Measurements from ENCODE around the gene EIF2S3.
"Not testable (repeated sequence)": the region's sequence is repeated elsewhere in the genome, so short reads cannot be mapped to it uniquely, and the experiment has no call there.

Gene EIF2S3

DNA sequence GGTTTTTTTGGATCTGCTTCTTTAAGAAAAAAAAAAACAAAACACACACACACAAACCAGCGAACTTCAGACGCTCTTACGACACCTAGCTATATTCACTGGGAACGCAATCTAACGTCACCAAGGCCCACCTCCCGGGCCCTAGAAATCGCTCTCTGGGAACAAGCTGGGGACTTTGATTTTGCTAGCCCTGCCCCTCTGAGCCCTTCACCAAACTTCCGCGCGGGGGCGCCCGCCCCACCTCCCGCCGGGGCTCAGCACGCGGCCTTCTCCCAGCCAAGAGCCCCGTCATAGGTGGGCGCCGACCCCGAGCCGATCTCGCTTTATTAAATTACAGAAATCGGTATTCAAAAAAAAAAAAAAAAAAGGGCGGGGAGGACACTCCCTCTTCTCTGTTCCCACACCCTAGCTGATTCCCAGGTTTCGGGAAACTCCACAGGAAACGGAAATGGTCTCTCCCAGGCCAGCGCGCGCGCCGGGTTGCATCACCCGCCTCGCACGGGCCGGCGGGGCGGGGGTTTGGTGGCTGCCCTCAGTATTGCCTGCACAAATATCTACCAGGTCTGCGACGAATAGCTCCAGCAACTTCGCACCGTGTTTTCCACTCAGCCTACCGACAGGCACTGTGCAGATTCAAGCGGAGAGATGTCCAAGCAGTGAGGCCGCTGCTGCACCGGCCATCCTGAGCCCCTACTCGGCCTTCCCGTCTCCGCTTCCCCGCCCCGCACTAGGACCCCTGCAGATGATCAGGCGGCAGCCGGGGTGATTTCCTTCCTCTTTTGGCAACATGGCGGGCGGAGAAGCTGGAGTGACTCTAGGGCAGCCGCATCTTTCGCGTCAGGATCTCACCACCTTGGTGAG lies at the start of gene EIF2S3:
Gene EIF2S3, plus strand, starts transcription at position 775 of the 861 bp plus-strand sequence. Its CDS starts 13 bp downstream, at position 788.
- DNase-seq (ENCODE audit: low read depth) = peak; percentile 92

DNA sequence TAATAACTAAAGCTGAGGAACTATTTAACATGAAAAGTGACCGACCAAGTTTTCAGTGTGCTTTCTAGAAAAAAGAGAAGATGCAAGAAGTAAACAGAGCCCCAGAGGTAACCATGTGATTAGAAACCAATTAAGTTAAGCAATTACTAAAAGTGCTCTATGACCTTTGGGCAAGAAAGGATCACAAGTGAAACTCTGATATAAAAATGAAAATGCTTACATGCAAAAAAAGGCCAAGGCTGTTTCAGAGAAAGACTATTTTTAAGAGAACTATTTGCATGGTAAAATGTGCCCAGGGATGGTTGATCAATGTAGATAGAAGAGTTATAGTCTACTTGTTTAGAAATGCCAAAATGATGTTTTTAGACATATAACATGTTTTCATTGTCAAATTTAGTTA lies 49.7 kb upstream of the EIF2S3 start:
- DNase-seq (ENCODE audit: low read depth) = no peak

DNA sequence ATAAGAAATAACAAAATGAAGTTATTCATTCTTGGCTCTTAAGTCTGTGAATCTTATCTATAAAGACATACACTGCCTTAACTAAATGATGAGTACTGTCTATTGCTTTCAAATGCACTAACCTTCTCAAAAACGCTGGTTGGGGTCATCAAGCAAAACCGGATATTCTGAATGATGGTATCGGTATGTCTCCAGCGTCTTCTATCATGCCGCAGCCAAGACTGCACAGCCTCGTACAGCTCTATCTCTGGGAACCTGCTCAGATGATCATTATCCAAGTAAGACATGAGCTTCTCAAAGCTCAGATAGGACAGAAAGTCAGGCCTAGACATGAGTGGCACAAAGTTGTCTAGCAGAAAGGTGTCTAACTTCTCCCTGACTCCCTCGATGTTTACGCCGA lies 48.9 kb upstream of the EIF2S3 start:
- no peak for DNase-seq (ENCODE audit: low read depth)

DNA sequence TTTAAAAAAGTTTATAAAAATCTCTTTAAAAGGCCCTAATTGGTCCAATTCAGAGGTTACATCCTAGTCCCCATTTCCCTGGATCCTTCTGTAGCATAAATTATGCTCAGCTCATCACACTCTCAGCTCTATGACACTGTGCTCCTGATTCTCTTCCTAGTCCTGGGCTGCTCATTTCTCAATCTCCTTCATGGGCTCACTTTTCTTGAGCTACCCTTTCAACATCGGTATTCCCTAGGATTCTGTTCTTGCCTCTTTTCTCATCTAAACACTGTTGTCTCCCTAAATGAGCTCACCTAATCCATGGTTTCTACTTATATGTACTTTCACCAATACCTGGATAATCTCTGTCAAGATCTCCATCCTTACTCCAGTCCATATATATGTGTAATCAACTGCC lies 42.5 kb upstream of the EIF2S3 start:
- no peak for DNase-seq (ENCODE audit: low read depth)

DNA sequence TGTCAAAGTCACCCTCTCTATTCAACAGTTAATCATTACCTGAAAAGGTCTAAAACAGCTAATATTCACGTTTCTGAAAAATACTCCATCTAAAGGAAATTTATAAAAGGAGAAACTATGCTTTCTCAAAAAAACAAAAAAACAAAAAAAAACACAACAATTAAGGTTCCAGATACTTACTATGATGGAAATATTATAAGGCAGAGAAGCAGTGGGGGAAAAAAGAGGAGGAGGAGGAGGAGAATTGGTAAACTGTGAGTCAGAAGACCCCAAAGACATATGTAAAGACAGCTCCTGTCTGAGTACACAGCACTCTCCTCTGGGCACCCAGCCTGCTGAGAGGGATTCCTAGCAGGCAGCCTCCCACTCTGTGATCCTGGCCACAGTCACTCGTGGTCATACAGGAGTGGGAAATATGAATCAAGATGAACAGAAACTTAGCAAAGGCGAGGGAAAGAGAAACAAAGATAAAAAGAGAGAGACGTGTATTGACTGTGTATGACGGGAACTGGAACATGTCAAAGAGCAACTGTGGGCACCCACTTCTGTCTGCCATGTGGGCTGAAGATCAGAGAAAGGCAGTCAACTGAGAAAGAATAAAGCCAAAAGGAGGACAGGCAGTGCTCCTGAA lies 40.3 kb upstream of the EIF2S3 start:
- DNase-seq (ENCODE audit: low read depth) = no peak

DNA sequence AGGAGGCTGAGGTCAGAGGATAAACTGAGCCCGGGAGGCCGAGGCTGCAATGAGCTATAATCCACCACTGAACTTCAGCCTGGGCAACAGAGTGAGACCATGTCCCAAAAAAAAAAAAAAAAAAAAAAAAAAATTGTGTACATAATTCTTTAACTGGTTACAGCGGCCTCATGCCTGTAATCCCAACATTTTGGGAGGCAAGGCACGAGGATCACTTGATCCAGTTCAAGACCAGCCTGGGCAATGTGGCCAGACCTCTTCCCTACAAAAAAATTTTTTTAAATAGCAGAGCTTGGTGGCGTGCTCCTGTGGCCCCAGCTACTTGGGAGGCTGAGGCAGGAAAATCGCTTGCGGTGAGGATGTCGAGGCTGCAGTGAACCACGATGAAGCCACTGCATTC lies 37.1 kb upstream of the EIF2S3 start:
- DNase-seq (ENCODE audit: low read depth) = no peak

DNA sequence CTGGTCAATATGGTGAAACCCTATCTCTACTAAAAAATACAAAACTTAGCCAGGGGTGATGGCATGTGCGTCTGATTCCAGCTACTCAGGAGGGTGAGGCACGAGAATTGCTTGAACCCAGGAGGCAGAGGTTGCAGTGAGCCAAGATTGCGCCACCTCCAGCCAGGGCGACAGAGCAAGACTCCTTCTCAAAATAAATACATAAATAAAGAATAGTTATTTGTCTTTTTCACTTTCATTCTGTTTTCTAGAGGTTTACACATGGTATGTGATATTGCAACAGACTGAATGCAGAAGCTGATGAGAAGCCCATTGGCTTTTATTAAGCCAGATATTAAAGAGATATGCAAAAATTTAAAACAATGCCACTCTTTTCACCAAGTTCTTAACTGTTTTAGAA lies 35.9 kb upstream of the EIF2S3 start:
- no peak for DNase-seq (ENCODE audit: low read depth)

DNA sequence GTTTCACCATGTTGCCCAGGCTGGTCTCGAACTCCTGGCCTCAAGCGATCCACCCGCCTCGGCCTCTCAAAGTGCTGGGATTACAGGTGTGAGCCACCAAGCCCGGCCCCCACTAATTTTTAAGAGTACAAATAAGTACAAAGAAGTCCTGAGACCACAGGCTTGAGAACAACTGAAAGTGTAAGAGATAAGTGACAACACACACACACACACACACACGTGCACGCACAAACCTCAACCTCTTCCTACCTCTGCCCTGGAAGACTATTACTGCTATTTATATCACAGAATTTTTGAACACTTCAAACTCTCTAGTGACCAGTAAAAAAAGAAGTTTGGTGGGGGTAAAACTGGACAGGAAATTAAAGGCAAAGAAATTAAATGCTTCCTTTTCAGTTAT lies 35.3 kb upstream of the EIF2S3 start:
- DNase-seq (ENCODE audit: low read depth) = no peak

DNA sequence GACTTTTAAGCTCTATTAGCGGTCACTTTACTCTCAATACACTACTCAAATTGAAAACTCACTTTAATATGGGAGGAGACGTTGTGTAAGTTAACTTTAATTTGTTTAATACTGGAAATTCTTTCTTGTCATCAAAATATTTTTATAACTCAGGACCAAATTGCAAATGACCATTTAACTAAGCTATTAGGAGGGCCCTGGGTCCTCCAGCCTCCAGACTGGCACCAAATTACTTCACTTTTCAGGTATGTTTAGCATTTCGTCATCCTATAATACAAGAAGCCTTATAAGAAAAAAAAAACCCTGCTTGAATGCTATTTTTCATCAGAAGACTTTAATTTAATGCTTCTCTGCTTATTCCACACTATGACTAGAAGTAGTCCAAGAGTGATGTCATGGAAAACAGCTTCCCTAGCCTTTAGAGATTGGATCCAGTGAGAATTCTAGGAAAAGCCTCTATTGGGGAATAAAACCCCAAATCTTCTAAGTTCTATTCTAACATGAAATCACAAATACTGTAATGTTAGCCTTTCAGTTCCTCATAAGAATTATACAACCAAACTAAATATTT lies 34.4 kb upstream of the EIF2S3 start:
- DNase-seq (ENCODE audit: low read depth) = no peak

DNA sequence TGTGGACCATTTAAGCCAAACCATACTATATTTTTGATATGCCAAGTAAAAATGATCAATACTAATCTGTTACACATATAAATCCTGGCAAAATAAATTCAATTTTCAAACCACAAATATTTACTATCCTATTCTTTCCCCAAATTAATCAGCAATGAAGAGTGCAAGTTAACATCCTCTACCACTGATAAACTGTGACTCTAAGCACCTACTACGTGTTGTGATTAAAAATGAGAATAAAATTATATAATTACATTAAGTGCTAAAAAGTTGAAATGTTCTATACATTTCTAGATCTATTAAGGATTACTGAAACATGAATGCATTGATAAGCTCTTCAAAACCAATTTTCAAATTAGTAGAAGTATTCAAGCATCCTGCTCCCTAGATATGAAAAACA lies 31.2 kb upstream of the EIF2S3 start:
- DNase-seq (ENCODE audit: low read depth) = no peak

DNA sequence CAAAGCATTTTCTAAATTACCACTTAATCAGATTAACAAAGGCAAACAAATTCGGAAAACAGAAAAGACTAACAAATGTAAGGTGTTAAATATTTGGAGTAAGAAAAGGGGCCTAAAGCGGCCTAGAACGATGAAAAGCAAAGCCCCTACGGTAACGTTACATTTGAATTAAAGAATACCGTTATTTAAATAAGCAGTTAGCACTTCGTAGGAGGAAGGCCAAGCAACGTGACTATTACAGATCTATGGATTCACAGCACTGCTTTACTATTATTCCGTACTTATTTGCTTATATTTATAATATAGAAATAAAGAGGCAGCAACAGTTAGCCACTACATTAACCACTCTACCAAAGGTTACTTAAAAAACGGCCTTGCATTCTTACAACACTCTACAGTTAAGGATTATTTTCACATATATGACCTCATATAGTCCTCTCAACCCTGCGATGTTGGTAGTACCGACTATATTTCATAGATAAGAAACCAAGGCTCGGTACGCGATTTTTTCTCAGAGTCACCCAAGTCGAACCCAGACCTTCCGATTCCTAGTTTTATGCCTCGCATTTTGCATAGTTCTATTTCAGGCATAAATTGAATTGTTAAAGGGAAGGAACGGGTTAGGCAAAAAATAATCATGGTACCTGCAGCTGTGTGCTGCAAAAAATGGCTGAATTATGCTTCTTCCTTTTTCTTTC lies 30.6 kb upstream of the EIF2S3 start:
- DNase-seq (ENCODE audit: low read depth) = no peak

DNA sequence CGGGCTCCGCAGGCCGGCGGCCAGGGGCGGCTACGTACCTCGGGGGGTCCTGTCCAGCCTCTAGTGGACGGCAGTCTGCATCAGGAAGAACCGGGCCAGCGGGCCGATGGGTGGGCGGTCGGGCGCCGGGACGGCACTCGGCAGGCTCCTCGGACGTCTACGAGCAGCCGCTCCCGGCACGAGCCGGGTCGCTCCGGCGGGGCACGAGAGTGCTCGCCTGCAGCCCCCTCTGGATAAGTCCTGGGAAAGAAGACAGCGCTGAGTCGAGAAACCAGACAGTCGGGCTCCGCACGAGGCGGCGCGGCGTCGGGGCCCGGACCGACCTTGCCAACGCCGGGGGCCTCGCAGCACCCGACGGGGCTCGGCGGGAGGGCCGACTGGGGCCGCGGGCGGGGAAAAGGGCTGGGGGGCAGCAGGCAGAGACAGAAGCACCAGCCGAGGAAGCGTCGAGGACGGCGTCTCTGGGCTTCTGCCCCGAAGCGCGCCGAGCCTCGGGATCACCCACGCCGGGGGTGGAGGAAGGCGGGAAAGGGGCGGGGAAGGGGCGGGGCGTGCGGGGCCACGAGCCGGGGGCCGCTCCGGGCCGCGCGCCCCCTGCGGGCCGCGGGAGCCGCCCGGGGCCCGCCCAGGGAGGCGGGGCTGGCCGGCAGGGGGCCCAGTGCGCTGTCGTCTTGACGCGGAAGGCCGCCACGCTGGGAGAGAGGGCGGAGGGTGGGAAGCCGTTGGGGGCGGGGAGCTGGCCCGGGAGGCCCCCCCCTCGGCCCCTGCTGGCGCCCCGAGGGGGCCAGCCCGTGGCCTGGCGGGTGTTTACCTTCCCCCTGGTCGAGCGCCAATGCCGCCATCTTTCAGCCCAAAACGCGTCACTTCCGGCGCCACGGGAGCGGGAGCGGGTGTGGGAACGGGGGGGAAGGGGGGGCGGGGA lies 29.7 kb upstream of the EIF2S3 start:
- peak; percentile 78 for DNase-seq (ENCODE audit: low read depth)

DNA sequence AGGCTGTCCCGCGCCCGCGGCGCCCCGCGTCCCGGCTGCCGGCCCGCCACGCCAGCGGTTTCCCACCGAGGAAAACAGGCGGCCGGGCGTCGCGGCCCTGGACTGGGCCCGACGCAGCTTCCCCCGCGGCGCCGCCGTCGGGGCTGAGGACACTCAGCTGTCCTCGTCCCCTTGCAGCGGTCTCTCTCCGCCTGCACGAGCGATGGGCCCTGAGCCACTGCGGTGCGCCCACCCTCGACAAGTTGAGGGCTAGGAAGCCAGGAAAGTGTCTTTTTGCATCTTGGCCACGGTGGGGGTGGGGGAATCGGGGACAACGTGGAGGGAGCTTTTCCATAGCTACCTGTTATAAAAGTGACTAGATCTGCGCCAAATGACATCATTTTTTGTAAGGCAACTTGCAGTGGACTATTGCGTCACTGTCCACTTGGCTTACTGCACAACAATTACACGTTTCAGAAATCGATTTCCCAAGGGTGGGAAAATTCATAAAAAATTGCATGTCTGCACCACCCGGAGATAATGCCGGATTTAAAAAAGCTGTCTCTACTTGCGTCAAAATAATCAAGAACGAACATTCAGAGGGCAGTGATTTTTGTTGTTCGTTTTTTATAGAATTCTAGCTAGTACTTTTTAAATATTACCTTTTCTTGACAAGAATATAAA lies 28.9 kb upstream of the EIF2S3 start:
- DNase-seq (ENCODE audit: low read depth) = peak; percentile 46

DNA sequence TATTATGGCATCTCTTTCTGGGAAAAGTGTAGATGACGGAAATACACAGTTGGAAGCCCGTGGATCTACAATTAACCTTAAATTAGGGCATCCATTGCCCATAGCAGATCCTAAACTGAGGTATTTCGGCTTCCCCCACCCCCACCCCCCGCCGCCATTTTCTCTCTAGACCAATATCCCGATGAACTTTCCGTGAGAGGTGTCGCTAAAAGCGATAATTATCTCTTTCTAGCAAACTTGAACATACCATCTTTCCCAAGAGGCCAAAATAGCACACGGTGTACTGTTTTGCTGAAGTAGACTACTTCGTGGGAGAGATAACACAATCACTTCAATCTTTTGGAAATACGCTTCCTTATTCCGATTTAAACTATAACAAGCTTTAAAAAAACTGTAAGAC lies 28.3 kb upstream of the EIF2S3 start:
- no peak for DNase-seq (ENCODE audit: low read depth)

DNA sequence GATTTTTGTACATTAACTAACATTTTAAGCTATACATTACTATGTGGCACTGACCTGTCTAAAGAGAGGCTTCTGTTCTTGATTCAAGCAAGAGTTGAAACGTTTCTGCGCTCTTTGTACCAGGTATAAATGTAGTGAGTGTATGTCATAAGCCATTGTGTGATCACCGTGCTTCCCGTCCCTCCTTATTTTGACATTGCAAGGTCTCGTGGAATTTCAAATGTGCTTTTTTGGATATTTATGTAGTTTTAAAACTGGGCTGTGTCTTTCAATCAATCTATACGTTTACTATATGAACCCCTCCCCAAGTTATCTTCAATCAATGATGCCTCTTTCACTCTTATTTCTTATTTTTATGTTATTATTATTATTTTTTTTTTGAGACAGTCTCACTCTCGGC lies 27.7 kb upstream of the EIF2S3 start, which contains the start of gene KLHL15:
Gene KLHL15, minus strand, starts transcription at position 101 of the 400 bp plus-strand sequence. CDS start 20,493 bp downstream, outside the sequence.
- DNase-seq (ENCODE audit: low read depth) = no peak

DNA sequence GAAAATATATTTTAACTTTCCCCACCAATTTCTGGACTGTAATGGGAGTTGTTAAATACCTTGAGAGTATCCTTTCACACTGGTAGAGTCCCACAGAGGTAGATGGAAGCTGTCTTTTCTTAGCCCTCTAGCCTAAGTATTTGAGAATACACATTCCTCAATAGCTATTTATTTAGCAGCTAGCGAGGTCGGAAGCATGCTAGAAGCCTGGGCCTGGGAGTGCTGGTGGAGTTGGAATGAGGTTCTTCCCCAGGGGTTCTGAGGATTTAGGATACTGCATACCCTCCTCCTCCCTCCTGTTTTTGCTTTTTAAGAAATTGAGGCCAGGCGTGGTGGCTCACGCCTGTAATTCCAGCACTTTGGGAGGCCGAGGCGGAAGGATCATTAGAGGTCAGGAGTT lies 26.8 kb upstream of the EIF2S3 start:
- DNase-seq (ENCODE audit: low read depth) = no peak

DNA sequence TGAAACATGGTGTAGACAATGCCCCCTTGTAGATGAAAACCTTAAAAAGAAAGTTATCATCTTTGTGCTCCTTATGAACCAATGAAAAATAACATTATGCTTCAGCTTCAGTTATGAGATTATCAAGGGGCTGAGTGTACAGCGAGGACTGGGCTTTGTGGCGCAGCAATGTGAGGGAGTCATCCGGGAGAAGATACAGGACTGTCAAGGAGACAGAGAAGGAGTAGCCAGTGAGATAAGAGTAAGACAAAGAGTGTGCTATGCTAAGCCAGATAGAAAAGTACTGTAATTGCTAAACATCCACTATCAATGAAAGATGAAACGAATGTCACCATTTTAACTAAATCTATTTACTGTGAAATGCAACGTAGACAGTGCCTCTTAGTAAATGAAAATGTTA lies 24.2 kb upstream of the EIF2S3 start:
- DNase-seq (ENCODE audit: low read depth) = no peak

DNA sequence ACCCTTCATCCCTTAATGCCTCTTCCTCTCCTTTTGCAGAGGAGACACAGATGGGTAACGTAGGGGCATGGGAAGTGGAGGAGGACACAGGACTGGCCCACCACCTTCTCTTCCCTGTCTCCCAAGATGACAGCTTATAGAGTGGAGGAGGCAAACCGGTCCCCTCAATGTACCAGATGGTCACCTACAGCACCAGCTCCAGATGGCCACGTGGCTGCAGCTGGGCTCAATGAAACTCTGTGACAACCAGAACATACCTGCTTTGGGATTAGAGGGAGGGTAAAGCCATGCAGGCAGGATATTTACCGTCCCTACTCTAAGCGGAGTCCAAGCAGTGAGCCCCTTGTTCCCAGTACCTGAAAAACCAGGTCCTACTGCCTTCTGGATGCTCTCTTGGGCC lies 20.3 kb upstream of the EIF2S3 start:
- no peak for DNase-seq (ENCODE audit: low read depth)

DNA sequence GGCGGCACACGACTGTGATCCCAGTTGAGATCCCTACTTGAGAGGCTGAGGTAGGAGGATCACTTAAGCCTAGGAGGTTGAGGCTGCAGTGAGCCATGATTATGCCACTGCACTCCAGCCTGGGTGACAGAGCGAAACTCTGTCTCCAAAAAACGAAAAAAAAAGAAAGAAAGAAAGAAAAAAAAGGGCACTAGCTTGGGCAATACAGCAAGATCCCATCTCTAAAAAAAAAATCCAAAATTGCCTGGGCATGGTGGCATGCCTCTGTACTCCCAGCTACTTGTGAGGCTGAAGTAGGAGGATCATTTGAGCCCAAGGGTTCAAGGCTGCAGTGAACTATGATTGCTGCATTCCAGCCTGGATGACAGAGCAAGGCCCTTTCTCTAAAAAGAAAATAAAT lies 17.0 kb upstream of the EIF2S3 start:
- no peak for DNase-seq (ENCODE audit: low read depth)

DNA sequence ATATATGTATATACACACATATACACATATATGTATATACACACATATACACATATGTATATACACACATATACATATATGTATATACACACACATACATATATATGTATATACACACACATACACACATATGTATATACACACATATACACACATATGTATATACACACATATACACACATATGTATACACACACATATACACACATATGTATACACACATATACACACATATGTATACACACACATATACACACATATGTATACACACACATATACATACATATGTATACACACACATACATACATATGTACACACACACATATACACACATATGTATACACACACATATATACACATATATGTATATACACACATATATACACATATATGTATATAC lies 8.7 kb upstream of the EIF2S3 start:
- not testable (repeated sequence) for DNase-seq (ENCODE audit: low read depth)

DNA sequence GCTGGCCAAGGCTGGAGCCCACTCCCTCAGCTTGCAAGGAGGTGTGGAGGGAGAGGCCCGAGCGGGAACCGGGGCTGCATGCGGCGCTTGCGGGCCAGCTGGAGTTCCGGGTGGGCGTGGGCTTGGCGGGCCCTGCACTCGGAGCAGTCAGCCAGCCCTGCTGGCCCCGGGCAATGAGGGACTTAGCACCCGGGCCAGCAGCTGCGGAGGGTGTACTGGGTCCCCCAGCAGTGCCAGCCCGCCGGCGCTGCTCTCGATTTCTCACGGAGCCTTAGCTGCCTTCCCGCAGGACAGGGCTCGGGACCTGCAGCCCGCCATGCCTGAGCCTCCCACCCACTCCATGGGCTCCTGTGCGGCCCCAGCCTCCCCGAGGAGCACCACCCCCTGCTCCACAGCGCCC lies 5.1 kb upstream of the EIF2S3 start:
- not testable (repeated sequence) for DNase-seq (ENCODE audit: low read depth)
